ENCODE results near the gene CYSLTR2.

CYSLTR2 gene

DNA sequence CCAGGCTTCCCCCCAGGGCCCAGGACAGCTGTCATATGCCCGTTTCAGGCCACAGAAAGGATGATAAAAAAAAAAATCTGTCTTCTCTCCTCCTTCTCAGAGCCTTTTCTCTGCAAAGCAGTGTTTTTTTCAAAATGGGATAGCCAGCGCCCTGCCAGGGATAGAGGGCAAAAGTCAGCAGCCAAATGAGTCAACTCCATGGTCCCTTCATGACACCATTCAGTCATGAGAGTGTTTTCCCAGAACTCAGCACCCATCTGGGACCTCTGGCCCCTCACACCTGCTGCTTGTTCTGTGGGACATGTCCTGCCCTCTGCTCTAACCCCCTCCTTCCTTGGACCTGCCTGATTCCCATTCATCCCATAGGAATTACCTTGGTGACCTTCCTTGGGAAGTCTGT, 95.0 kb downstream of the CYSLTR2 start:
- no peak for DNase-seq

DNA sequence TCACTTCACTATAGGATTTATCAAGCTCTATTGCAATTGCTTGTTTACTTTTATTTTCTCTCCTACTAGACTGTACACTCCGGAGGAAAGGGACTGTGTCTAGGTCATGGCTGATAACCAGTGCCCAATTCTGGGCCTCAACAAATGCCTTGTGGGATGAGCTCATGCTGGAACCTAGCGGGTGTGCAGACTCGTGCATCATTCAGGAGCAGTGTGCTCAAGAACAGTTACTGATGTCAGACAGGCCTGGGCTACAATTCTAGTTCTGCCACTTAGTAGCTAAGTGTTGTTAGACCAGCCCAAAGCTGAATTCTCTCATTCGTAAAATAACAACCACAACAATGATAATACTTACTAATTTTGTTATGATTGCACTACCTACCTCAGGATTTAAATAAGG, 95.4 kb downstream of the CYSLTR2 start:
- DNase-seq, result no peak

DNA sequence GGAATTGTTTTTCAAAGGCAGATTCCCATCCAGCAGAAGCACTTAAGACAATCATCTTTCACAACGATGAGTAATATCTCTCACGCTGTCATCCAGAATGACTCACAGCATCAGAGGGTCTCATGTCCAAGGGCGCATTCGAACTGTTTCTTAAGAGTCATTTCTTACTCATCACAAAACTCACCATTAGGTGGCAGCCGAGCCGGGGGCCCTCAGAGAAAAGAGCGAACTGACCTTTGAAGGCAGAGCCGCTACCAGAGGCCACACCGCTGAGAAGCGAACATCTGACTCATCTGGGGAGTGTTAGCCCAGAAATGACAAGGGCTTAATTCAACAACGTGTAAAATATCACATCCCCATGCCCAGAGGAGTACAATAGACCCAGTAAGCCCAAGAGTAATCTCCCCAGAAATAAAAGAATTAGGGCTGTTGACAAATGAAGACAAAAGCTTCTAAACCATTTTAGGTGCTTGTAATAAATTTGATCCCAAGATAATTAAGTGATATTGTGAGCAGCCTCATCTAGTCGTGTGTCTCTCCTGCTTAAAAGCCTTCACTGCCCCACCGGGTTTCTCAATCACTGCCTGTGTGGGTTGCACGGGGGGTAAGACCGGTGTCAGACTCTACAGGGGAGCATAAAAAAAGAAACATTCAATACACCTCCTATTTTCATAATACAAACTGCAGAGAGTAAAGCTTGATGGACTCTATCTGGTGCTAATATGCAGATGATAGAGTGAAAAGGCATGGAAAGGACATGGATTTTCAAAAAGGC, 96.2 kb downstream of the CYSLTR2 start:
- DNase-seq, result peak; percentile 82

DNA sequence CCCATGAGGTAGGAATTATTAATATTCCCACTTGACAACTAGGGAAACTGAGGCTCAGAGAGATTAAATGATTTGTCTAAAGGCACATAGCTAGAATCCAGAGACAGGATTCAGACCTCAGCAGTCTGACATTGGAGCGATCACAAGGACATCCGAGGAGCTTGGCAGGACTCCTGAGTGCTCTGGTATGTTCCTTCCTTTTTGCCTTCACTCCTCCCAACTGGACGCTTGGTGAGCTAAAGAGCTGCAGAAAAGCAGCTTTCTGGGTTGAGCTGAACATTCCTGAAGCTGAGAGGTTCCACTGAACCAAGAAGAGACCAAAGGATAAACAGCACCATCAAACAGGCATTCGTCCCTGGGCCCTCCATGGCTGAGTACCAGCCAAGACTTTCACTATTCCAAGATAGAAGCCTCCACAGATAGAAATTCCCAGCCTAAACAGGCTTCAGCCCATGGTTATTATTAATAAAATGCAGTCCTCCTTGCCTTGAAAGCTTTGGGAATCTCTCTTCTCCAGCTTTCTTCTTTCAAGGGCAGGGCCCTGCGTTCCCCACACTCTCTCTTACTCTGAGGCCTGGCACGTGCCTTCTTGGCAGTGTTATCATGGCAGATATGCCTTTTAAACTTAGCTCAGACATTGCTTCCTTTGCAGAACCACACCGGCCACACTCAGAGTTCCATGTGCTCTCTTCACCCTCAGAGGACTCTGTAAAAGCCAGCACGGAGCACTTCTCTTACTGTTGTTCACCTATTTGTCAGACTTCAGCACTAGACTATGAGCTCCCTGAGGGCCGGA, 97.1 kb downstream of the CYSLTR2 start:
- no peak for DNase-seq

DNA sequence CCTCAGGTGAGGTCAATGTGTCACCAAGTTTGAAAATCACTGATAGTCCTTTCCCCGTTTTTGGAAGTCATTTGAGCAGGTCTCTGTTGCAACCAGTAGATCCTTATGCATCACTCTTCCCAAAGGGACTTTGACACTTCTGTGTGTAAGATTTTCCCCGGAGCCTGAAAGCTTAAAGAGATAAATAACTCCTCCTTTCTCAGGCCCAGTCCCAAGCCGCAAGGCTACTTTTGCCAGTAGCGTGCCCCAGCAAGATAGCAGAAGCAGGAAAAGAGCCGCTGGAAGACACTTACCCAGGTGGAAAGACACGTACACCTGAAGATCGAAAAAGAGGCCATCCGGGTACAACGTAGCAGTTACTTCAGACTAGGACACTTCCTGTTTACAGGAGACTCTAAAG, 106.9 kb downstream of the CYSLTR2 start:
- no peak for DNase-seq

All from OCI-M1 (cell line).